ENCODE data around the gene MCF2L2.
"Not testable (repeated sequence)": the region's sequence is repeated elsewhere in the genome, so short reads cannot be mapped to it uniquely, and the experiment has no call there.

MCF2L2 gene

DNA sequence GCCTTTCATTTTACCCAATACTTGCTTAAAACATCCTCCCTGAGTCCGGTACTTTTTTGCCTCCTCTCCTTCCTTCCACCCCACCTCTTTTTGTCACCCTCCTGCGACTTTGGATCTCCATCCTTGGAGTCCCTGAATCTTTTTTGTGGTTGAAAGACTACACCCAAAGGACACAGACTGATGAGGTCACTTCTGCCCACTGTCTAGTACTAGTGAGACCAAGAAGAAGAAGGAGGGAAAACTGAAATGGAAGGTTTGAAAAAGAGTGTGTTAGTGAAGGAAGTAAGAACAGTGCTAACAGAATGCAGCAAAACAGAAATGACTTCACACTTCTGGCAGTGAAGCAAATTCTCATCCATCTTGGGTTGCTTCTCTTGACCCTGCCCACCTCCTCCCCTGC lies 168.8 kb downstream of the MCF2L2 start:
- no peak for DNase-seq

GRCh38 chr3:183259087-183259486 lies 169.3 kb downstream of the MCF2L2 start:
- DNase-seq: no peak

DNA sequence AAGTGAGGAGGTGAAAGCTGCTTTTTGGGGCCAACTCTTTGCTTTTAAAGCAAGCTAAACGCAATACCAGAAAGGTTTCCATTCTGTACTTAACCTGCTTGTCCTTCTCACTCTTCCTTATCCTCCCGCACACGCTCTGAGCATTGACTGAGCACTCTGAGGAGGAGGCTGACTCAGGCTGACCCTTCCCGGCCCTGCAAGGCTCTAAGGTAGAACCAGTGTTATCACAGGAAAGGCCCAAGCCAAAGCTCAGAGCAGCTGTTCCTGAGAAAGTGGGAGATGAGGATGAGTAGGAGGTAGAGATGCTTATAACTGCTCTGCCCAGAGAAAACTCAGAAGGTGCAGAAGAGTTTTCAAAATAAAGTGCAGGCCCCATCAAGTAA lies 173.1 kb downstream of the MCF2L2 start:
- DNase-seq: no peak

DNA sequence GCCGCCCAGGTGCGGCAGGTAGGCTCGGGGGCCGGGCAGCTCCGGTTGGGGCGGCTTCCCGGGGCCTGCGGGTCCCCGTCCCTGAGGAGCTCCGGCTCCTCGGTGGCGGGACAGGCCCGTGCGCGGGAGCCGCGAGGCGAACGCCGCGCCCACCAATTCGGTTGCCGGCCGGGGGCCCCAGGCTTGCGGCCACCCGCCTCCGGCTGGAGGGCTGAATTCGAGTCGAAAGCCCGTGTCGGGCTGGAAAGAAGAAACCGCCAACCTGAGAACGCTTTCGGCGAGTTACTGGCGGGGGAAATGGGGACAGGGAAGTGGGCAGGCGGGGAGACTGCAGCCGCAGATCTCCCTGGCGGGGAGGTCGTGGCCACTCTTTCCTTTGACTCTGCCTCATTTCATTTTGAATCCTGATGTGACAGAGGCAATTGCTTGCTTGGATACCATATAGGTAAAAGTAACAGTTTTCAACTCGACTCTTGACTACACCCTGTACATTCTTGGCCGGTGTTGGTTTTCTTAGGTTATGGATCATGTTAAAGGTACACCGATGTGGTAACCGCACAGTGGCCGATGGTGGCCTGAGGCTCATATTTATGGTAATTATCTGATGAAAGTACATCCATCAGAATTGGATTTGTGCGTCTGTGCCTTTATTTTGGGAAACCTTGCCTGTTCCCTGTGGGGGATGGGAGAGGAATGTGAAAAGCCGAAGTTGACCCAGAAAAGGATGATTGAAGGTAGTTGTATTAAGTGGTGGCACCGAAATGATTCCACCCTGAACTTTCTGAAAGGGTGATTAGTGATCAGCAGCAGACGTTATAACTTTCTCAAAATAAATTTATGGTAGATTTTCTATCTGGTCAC lies 173.7 kb downstream of the MCF2L2 start:
- DNase-seq: no peak

DNA sequence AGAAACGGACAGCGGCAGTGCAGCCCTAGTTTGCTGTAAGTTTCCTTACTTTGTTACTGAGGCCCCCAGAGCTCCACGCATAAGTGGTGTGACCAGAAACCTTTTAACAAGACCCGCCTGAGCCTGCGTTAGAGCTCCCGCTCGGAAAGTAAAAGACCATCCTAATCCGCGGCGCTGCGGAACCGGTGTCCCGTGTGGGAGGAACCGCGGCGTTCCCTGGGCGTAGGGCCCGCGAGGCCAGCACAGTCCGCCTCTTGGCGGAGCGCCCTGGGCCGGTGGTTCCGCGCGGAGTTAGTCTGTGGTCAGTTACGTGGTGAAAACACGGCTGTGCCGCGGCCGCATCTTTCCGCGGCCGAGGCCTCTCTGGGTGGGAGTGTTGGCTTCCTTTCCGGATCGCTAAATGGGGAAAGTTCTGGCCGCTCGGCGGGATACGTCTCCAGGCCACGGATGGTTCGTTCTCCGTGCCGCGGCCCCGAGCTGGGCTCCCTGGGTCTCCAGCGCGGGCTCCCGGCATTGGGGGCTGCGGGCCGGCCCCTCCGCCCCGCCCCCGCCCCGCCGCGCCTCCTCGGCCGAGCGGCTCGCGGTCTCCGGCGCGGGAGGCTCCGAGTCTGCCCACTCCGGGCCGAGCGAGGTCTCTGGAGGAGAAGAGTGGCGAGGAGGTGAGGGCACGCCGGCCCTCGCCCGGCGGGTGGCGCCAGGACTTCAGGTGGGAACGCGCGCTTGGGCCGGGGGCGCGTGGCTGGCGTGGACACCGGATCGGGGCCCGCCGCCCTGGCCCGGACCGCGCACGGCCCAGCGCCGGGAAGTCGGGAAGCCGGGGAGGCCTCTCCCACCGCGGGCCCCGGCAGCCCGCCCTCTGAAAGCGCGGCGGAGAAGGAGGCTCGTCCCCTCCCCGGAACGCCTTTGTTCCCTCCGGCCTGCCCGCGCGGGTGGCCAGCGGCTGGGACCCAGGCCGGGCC lies 174.6 kb downstream of the MCF2L2 start:
- DNase-seq: no peak

GRCh38 chr3:183252973-183253527 lies 175.4 kb downstream of the MCF2L2 start, which contains the start of gene B3GNT5:
Gene B3GNT5, plus strand, starts transcription at chr3:183253253. Its CDS starts 16,546 bp downstream, at chr3:183269799.
- peak in 1 of 2 donors; percentile 49 for DNase-seq

GRCh38 chr3:183252118-183252782 lies 176.2 kb downstream of the MCF2L2 start:
- no peak for DNase-seq

DNA sequence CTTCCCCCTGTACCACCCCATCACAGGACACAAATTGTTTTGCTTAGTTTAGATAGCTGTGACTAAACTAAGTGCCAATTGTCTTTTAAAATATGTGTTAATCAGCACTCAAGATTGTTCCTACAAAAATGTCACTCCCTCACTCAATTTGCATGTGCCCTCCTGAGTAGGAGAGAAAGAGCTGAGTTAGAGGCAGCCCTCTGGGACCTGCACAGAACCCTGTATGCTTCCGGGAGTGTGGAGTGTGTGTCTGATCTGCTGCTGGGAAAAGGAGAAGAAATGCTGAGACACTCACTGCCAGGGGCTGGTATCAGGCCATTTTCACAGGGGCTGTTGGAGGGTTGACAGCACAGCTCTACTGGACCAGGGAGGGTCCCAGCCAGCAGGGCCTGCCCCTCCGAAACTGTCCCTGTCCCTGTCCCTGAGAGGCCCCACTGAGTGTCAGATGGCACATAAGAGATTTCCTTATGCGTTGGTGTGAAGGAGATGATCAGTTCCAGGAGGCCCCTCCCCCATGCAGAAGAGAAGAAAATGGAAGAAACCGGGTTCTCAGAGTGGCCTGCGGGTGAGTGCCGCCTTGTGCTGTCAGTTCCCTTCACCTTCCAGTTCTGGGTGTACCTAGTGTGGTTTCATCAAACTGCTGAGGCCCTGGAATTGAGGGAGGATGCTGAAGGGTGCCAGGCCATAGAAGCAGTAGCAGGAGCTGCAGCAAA lies 179.3 kb downstream of the MCF2L2 start:
- no peak for DNase-seq

GRCh38 chr3:183247011-183247589 lies 181.3 kb downstream of the MCF2L2 start:
- DNase-seq: no peak

DNA sequence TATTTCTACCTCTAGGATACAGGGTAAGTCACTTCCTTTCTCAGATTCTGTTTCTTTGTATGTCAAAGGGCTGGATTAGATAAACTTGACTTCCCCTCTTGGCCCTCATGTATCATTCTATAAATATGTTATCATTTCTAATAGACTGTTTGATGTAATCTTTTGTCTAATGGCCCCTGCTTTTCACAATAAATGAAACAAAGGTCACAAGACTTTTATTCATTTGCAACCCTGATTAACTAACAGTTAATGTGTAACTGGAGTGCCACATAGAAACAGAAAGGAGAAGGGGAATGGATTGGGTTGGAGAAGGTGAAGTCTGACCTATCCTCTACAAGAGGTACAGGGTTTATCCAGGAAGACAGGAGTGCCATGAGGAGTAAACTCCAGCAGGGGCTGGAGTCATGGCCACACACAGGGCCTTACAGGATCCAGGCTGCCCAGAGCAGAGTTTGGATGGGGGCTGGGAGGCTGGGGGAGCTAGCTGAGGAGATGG lies 183.4 kb downstream of the MCF2L2 start:
- no peak for DNase-seq

- DNase-seq: no peak
These were observed 184.2 kb downstream of the MCF2L2 start for GRCh38 chr3:183244219-183244618.

- no peak for DNase-seq
These were observed 186.0 kb downstream of the MCF2L2 start for GRCh38 chr3:183242431-183242830.

GRCh38 chr3:183239046-183239445 lies 189.4 kb downstream of the MCF2L2 start:
- no peak for DNase-seq

DNA sequence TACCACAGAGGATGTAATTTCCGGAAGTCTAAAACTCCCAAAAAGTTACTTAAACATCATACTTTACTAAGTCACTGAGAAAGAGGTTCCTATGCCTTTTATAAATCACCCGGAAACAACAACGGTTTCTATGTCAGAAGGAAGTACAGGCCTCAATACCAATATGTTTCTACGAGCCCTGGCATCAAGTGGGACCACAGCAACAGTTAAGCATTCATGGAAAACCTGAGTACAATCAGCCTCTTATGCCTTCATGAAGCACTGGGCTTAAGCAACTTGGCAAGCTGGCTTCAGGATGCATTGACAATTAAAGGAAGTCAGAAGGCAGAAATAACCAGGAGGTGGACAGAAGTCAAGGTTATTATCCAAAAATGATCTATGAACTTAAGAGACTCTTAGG lies 194.5 kb downstream of the MCF2L2 start:
- no peak for DNase-seq

- DNase-seq: no peak
These were observed 197.6 kb downstream of the MCF2L2 start for GRCh38 chr3:183230826-183231225.

GRCh38 chr3:183230251-183230650 lies 198.2 kb downstream of the MCF2L2 start:
- DNase-seq: not testable (repeated sequence)

DNA sequence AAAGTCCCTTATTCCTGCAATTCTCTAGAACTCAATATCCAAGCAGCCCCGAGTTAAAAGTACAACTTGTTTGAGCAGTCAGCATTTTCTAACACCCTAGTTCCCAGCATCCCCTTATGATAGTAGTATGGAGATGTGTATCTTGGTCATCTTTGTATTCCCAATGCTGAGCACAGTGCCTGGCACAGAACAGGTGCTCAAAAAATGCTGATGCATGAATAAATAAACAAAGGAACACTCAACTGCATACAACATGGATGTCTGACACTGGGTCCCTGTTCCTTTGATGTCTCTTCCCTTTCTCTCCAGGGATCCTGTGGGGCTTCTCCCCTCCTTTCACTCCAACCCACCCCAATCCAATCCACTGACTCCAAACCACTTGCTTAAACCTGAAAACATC lies 199.2 kb downstream of the MCF2L2 start:
- DNase-seq: no peak

GRCh38 chr3:183227586-183227985 lies 200.8 kb downstream of the MCF2L2 start:
- DNase-seq: no peak

DNA sequence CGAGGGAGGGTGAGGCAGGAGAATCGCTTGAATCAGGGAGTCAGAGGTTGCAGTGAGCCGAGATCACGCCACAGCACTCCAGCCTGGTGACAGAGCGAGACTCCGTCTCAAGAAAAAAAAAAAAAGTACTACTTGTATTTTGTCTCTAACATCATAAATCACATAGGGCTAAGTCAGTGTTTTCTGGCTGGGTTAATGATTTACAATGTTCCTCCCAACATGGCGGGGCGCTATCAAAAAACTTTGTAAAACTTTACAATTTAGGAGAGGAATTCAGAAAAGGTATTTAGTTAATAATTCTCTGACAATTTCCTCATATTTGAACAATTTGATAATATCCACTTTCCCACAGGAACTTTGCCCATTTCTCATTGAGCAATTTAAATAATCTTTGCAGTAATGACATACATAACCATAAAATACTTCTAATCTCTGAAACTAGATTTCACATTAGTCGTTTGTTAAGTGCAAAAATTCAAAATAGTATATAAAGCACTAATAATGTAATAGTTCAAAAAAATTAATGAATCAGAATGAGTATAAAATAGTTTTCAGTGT lies 202.0 kb downstream of the MCF2L2 start:
- DNase-seq: no peak

DNA sequence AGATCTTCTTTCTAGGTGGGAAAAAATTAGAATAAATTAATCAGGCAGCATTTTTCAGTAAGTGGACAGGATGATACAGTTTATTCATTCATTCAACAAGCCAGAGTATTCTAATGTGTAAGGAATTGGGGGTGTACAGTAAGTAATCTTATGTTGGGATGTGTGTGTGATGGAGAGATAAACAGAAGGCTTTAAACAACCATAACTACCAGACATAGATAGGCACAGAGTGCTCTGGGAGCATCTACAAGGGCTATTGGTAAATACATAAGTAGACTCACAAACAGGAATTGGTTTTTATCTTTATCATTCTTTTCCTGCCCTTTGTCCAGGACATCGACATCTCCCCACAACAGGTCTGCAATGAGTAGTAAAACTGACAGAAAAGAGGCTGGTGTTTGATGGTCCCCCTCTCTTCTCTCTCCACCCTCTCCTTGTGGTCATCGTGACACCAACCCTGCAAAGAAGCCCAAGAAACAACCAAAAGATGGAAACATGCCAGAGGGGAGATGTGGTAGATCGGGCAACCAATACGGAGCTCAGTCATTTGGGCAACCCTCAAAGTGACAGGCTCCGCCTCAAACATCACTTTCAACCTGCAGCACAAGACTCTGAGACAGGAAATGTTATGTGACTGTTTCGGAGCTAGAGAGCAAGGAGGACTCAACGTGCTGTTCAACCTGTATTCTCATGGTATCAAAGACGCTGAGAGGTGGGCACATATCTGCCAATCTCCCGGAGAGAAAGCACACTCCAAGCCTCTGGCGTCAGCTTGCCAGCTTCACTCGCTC lies 204.0 kb downstream of the MCF2L2 start:
- DNase-seq: peak in 1 of 2 donors; percentile 29

Measured in stimulated activated CD4-positive, alpha-beta T cell treated with anti-CD3 and anti-CD28 coated beads, Interleukin-2, amount 100 ng/mL, for 48 hours (primary cell).